ENCODE results near the gene ZCCHC7. TPM values are rescaled to one million over a fixed set of nuclear protein-coding genes. Genes with fewer than 3 reads are reported as not detected.
A peak's percentile ranks its signal among the peaks of the same experiment; 100 is the strongest.

ZCCHC7 gene
- total and polyA plus RNA-seq, 10 of the 15 experiments (the other 5 are each of a cell fraction or from before 2014, with no cell fraction given), result 42.9 to 178 (median 53.3) TPM

- no peak for TF ChIP-seq E4F1 (IDR thresholded peaks at IDR 0.05; ENCODE audit: borderline replicate concordance, partially characterized antibody)
- TF ChIP-seq STAT1 (conservative IDR thresholded peaks at IDR 0.05), result no peak
- TF ChIP-seq SUPT20H (IDR thresholded peaks at IDR 0.05; ENCODE audit: borderline replicate concordance, control insufficient read depth, low read depth, low read length), result no peak
- TF ChIP-seq TCF3 (IDR thresholded peaks at IDR 0.05; ENCODE audit: borderline replicate concordance, insufficient read depth, low read depth, low read length), result no peak
- 0 out of 2 replicates have a peak, but pooled peaks have one; percentile 20 for TF ChIP-seq DPF2 (IDR thresholded peaks at IDR 0.05)
- no peak for TF ChIP-seq FOXK2 (IDR thresholded peaks at IDR 0.05)
These were observed 180.9 kb downstream of the ZCCHC7 start (continued) for GRCh38 chr9:37301042-37301853.

- ChIA-PET SMC1A (ENCODE audit: uncharacterized antibody, unreplicated experiment) (interaction anchor here (1.0 to 5.3 kb wide), 32 partner anchors 8 to 297 kb away, joined by 3 to 65 read pairs (median 6); no protein-coding TSS in a partner anchor), RAD21 (ENCODE audit: unreplicated experiment) (interaction anchor here (0.7 to 8.5 kb wide), 32 partner anchors 9 to 309 kb away, joined by 3 to 104 read pairs (median 6); partner anchors contain the start of gene ZCCHC7), CTCF (interaction anchor here (0.8 to 6.7 kb wide), 21 partner anchors 9 to 307 kb away, joined by 3 to 32 read pairs (median 5); no protein-coding TSS in a partner anchor), POLR2A (interaction anchor here (0.8 to 2.6 kb wide), 13 partner anchors 9 to 307 kb away, joined by 3 to 10 read pairs (median 3); no protein-coding TSS in a partner anchor)
- Histone ChIP-seq H3K27ac (ENCODE audit: control insufficient read depth, insufficient read depth) (peak overlapping the region; percentile 95), H3K9me3 (replicated peaks; ENCODE audit: control insufficient read depth, insufficient read depth, low read length) (no peaks in the 10 kb centered on the region), H2AFZ (ENCODE audit: control insufficient read depth, low read depth, low read length) (no peak overlapping the region), H3K36me3 (ENCODE audit: control insufficient read depth in 2 of 2, insufficient read depth in 2 of 2, low read length in 1 of 2) (peaks cover 3 to 18% of the 10 kb centered on the region in 2 experiments), H3K4me2 (ENCODE audit: control insufficient read depth, insufficient read depth) (peak overlapping the region; percentile 93), H3K4me3 (peak overlapping the region; percentile 43), H3K4me1 (ENCODE audit: control insufficient read depth, insufficient read depth, low read length) (peaks cover 48% of the 10 kb centered on the region), H4K20me1 (ENCODE audit: control insufficient read depth, insufficient read depth) (no peaks in the 10 kb centered on the region), H3K9ac (ENCODE audit: control insufficient read depth, insufficient read depth, low read length) (0 out of 2 replicates have a peak overlapping the region, but pooled peaks have one; percentile 35), H3K79me2 (ENCODE audit: control insufficient read depth, insufficient read depth, low read length) (peaks cover 58% of the 10 kb centered on the region), H3K27me3 (replicated peaks in 1 of 2; ENCODE audit: control insufficient read depth in 2 of 2, insufficient read depth in 2 of 2, low read length in 1 of 2) (no peaks in the 10 kb centered on the region)
- TF ChIP-seq CBX3 (IDR thresholded peaks at IDR 0.05; ENCODE audit: borderline replicate concordance, low read depth) (no peak), ZBED1 (IDR thresholded peaks at IDR 0.05; ENCODE audit: borderline replicate concordance) (no peak), PBX3 (IDR thresholded peaks at IDR 0.05; ENCODE audit: insufficient replicate concordance, low read depth, low read length) (no peak), ZNF217 (IDR thresholded peaks at IDR 0.05) (peak; percentile 28; the same call in 1 of the 2 replicates), POLR2AphosphoS5 (IDR thresholded peaks at IDR 0.05; ENCODE audit: low read length) (no peak)
- intact Hi-C loops (cut with micrococcal nuclease; ENCODE audit: unreplicated experiment) (loop anchor here (5.0 kb wide), 3 partner anchors 220 to 305 kb away; partner anchors contain the start of gene PAX5), in situ Hi-C loops (cut with MboI) (loop anchor here (5.0 kb wide), 1 partner anchor 275 kb away; no protein-coding TSS in a partner anchor)
- DNase-seq (ENCODE audit: low read depth, low spot score), result no peak
- WGBS (ENCODE audit: insufficient coverage, insufficient replicate concordance, low lambda C conversion rate, missing lambda C conversion rate), result 0% methylated on average over 1 of the region's 1 CpG
- BruUV-seq (replicated peaks), result no TSS peak
- no peak for ATAC-seq
- FAIRE-seq, result no peak
These were observed 181.4 kb downstream of the ZCCHC7 start for GRCh38 chr9:37301854-37302172.

Data from GM12878 (cell line).